Neural progenitor cell (in vitro differentiated cells): ENCODE data around the gene SERINC3.

ENCODE experiments used
- CTCF ChIP-seq: fragments of 200-600 bp; sonication (generic); IDR thresholded peaks from 2 replicates; pipeline ENCODE4 v1.5.1; 2017; ENCODE audit warnings: antibody characterized with exemption, mild to moderate bottlenecking
- EZH2phosphoT487 ChIP-seq: fragments of 200-600 bp; sonication (generic); IDR thresholded peaks from 2 replicates; pipeline ENCODE4 v1.6.1; 2017; ENCODE audit warnings: antibody characterized with exemption

- no peak for TF ChIP-seq EZH2phosphoT487
- TF ChIP-seq CTCF, result no peak
Observed at GRCh38 chr20:44465001-44465560, 56.8 kb downstream of the SERINC3 start.
